ENCODE data around the gene AIG1.

Gene AIG1

GRCh38 chr6:143098054-143098671 is 37.5 kb downstream of the AIG1 start:
- peak in 1 of 2 donors; percentile 41 for DNase-seq

- no peak for DNase-seq
Observed at GRCh38 chr6:143099647-143100046, 39.0 kb downstream of the AIG1 start.

GRCh38 chr6:143100429-143100828 is 39.7 kb downstream of the AIG1 start:
- DNase-seq, result no peak

GRCh38 chr6:143103916-143104315 is 43.2 kb downstream of the AIG1 start:
- no peak for DNase-seq

- DNase-seq, result no peak
Observed at GRCh38 chr6:143107440-143107839, 46.8 kb downstream of the AIG1 start.

GRCh38 chr6:143107911-143108761 is 47.4 kb downstream of the AIG1 start:
- DNase-seq, result no peak

GRCh38 chr6:143109196-143109595 is 48.5 kb downstream of the AIG1 start:
- no peak for DNase-seq

- DNase-seq, result no peak
Observed at GRCh38 chr6:143110572-143110971, 49.9 kb downstream of the AIG1 start.

- DNase-seq, result no peak
Observed at GRCh38 chr6:143110996-143111395, 50.3 kb downstream of the AIG1 start.

- DNase-seq, result no peak
Observed at GRCh38 chr6:143111443-143111842, 50.8 kb downstream of the AIG1 start.

- DNase-seq, result no peak
Observed at GRCh38 chr6:143112084-143112768, 51.5 kb downstream of the AIG1 start.

GRCh38 chr6:143112837-143113236 is 52.1 kb downstream of the AIG1 start:
- no peak for DNase-seq

- no peak for DNase-seq
Observed at GRCh38 chr6:143115728-143116127, 55.0 kb downstream of the AIG1 start.

- DNase-seq, result no peak
Observed at GRCh38 chr6:143117108-143117507, 56.4 kb downstream of the AIG1 start.

GRCh38 chr6:143119260-143119659 is 58.6 kb downstream of the AIG1 start:
- no peak for DNase-seq

GRCh38 chr6:143123081-143123480 is 62.4 kb downstream of the AIG1 start:
- DNase-seq, result no peak

GRCh38 chr6:143123941-143124340 is 63.3 kb downstream of the AIG1 start:
- DNase-seq, result no peak

- DNase-seq, result no peak
Observed at GRCh38 chr6:143125455-143125854, 64.8 kb downstream of the AIG1 start.

GRCh38 chr6:143125864-143126573 is 65.3 kb downstream of the AIG1 start:
- no peak for DNase-seq

GRCh38 chr6:143126574-143126941 is 65.9 kb downstream of the AIG1 start:
- DNase-seq, result no peak

- DNase-seq, result no peak
Observed at GRCh38 chr6:143127941-143128680, 67.4 kb downstream of the AIG1 start.

- DNase-seq, result no peak
Observed at GRCh38 chr6:143128681-143129015, 68.0 kb downstream of the AIG1 start.

GRCh38 chr6:143130928-143131327 is 70.2 kb downstream of the AIG1 start:
- no peak for DNase-seq

Data from CD4-positive, alpha-beta T cell treated with Interleukin-4 for 1 hour (primary cell).